HG03103 (cell line): Measurements from ENCODE around the gene COL24A1.
"Not testable (repeated sequence)": the region's sequence is repeated elsewhere in the genome, so short reads cannot be mapped to it uniquely, and the experiment has no call there.

Source experiments
- ATAC-seq: cut with Tn5 transposase; IDR thresholded peaks from one replicate; pipeline ENCODE4 v1.9.1; 2021; ENCODE audit warnings: low read depth; ENCODE audit not compliant: unreplicated experiment

The COL24A1 gene

GRCh38 chr1:86085741-86086409 lies 70.7 kb downstream of the COL24A1 start:
- ATAC-seq, result peak; percentile 39

- ATAC-seq, result no peak
Measured at GRCh38 chr1:86084998-86085397, 71.6 kb downstream of the COL24A1 start.

DNA sequence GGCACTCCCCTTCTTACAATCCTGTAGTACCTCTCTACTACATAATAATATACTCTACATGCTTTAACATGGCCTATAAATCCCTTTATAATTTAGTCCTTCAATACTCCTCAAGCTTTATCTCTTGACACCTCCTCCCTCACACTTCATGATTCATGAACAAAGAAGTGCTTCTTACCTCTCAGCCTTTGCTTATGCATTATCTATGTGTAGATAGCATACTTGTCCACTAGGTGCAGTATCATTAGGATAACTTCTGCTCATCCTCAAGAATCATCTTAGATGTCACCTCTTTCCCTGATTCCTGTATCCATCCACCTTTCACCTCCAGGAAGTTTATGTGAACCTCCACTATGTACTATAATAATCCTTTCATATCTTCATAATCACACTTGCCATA lies 74.4 kb downstream of the COL24A1 start:
- ATAC-seq, result peak; percentile 47

DNA sequence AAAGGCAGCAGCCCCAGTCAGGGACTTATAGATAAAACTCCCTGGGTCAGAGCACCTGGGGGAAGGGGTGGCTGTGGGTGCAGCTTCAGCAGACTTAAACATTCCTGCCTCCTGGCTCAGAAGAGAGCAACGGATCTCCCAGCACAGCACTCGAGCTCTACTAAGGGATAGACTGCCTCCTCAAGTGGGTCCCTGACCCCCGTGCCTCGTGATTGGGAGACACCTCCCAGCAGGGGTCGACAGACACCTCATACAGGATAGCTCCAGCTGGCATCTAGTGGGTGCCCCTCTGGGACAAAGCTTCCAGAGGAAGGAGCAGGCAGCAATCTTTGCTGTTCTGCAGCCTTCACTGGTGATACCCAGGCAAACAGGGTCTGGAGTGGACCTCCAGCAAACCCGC lies 84.1 kb downstream of the COL24A1 start:
- ATAC-seq, result not testable (repeated sequence)

- not testable (repeated sequence) for ATAC-seq
Measured at GRCh38 chr1:86071870-86072269, 84.7 kb downstream of the COL24A1 start.

DNA sequence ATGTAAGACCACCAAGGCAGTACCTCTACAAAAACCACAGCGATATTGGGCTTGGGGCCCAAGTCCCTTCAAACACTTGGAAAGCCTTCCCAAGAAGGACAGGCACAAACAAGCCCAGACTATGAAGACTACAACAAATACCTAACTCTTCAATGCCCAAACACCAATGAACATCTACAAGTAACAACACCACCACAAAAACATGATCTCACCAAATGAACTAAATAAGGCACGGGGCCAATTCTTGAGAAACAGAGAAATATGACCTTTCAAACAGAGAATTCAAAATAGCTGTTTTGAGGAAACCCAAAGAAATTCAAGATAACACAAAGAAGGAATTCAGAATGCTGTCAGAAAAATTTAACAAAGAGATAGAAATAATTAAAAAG lies 86.8 kb downstream of the COL24A1 start:
- no peak for ATAC-seq

- ATAC-seq, result no peak
Measured at GRCh38 chr1:86068841-86069756, 87.5 kb downstream of the COL24A1 start.

DNA sequence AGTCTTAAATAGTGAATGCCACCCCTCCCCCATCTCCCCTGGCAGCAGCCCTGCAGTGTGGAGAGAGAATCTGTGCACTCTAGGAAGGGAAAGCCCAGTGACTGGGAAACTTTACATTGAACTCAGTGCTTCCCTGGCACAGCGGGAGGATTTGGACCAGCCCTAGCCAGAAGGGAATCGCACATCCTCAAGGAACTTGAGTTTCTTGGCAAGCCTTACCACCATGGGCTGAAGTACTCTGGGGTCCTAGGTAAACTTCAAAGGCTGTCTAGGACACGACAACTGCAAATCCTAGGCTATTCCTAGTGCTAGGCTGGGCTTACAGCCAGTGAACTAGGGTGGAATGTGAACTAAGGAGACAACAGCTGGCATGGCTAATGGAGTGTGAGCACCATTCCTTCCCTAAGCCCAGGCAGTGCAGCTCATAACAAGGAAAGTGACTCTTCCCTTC lies 88.3 kb downstream of the COL24A1 start:
- ATAC-seq, result no peak

GRCh38 chr1:86067626-86068025 lies 88.9 kb downstream of the COL24A1 start:
- no peak for ATAC-seq

GRCh38 chr1:86064899-86065298 lies 91.7 kb downstream of the COL24A1 start:
- ATAC-seq, result no peak

DNA sequence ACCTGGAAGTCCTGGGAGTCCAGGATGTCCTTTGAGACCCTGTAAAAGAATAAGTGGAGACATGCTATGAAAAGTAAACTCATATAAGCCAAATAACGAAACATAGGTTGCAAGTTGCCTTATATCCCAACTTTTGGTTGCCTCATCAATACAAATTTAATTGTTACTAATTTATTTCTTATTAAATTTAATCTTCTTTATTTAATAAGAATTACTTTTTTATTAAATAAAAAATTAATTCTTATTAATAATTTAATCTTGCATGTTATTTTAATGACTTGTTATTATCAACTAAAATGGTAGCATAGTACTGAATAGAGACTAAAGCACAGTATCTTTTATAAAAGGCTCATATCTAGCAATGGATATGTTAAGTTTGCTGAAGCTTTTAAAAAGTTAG lies 92.9 kb downstream of the COL24A1 start:
- ATAC-seq, result no peak

DNA sequence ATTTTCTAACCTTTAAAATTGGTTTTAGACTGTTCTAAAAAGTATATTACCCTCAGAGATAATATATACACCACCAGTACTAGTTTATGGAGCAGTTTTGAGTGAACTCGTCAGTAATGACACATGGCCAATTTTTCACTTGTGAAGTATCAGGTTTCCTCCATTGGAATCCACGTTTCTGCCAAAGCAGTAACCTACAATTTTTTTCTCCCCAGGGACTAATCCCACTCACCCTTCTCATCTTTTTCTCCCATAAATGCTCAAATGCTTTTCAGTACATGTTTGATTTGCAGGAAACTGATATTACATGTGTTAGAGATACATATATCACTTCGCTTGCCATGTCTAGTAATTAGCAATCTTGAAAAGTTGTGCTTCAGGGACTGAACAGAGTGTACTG lies 94.1 kb downstream of the COL24A1 start:
- no peak for ATAC-seq

GRCh38 chr1:86061551-86061990 lies 95.0 kb downstream of the COL24A1 start:
- peak; percentile 68 for ATAC-seq

DNA sequence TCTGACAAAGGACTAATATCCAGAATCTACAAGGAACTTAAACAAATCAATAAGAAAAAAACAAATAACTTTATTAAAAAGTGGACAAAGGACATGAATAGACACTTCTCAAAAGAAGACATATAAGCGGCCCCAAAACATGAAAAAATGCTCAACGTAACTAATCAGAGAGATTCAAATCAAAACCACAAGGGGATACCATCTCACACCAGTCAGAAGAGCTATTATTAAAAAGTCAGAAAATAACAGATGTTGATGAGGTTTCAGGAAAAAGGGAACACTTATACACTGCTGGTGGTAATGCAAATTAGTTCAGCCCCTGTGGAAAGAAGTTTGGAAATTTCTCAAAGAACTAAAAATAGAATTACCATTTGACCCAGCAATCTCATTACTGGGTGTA lies 102.2 kb downstream of the COL24A1 start:
- no peak for ATAC-seq

GRCh38 chr1:86052948-86053698 lies 103.4 kb downstream of the COL24A1 start:
- ATAC-seq, result no peak

GRCh38 chr1:86035101-86035500 lies 121.5 kb downstream of the COL24A1 start:
- no peak for ATAC-seq

GRCh38 chr1:86030180-86030579 lies 126.4 kb downstream of the COL24A1 start:
- no peak for ATAC-seq

DNA sequence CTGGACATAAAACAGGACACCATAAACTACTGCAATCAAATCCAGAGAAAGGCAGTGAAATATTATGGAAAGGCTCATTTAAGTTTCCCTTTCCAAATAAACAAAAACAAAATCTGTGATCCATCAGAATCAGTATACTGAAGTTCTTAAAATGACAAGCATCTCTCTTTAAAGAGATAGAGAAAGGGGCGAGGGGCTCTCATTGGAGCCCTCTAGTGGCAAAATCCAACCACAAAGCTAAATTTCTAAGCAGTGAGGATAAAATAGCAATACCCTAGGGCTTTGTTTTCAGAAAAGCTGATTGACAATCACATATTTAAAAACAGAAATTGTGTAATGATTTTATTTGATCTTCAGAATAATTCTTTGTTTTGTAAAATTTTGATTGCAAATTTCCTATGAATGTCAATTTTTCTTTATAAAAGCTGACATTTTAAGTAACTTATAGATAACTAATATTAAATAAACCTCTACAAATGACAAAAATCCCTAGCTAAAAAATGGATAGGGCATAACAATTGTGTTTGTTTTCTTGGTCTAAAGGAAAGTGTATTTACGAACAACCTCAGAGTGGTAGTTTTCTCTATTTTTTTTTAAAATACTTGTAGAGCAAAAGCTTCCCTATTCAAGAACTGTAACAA lies 138.2 kb downstream of the COL24A1 start:
- ATAC-seq, result no peak

DNA sequence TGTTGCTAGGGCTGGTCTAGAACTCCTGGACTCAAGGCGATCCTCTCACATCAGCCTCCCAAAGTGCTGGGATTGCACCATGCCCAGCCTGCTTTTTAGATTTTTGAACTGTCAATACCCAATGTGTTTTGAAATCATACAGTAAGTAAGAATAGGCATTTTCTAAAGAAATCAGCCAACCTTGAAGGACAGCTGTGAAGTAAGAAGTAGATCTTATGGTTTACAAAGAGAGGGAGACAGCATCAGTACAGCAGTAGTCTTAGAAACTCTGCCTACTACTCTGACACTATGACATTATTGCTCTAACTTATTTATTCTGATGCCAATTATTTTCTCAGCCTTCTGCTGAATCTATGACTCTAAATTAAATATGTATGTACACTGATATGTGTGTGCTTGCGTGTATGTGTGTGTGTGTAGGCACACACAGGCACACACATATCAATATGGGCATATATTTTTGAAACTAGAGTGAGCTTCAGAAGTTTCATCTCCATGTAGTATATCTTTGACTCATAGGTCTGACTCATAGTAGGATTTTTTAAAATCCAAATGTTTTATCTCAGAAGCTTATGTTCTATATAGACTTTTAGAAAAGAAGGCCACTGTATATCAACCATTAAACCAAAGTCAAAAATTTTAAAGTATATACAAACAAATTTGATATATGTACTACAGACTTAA lies 140.4 kb downstream of the COL24A1 start:
- peak; percentile 61 for ATAC-seq

DNA sequence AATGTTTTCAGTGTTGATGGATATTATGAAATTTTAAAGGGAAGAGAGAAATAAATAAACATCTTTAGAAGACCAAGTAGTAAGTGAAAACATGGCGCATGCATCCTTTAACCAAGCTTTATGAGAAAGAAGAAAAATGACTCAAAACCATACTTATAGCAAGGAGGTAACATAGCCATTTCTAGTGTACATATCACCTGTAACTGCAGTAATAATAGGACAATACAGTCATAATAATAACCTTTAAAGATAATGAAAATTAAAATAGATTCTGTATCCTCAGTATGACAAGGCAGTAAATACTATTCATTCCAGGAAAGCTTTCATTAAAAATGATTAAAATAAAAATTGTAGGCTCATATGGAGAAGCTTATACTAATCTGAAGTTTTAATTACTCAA lies 141.2 kb downstream of the COL24A1 start:
- no peak for ATAC-seq
